Measurements from ENCODE around the gene MAP2K4. TPM values are rescaled to one million over a fixed set of nuclear protein-coding genes. Genes with fewer than 3 reads are reported as not detected.

The MAP2K4 gene
- total and polyA plus RNA-seq, 2 of the 13 experiments (the other 11 are each of a cell fraction or from before 2014, with no cell fraction given), result 21.5 to 35.6 TPM

DNA sequence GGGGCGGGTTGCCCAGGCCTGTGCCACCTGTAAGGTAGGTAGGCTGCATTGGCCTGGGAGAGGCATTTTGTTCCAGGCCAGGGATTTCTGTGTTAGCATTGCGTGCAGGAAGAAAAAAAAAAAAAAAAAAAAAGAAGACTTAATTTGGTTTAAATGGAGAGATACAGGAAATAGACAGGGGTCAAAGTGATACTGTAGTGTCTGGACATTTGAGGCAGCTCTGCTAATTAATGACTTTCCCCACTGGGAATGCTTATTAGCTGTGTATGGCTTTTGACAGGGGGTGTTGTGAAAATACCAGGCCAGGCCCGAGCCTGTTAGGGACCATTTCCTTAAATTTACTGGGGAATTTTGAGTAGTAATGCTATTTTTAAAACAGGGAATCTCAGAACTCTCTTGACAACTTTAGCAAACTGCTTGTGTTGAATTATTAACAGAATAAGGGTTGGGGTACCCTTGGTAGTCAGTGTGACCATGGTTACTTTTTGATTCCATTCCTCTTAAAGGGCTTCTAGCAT is 1.0 kb downstream of the MAP2K4 start:
- ATAC-seq (no peak), DNase-seq (ENCODE audit: low spot score) (no peak), FAIRE-seq (no peak)
- H3K27me3 ChIP-seq (ENCODE audit: control insufficient read depth in 1 of 2, insufficient read depth in 2 of 2, low read length in 2 of 2), result peaks cover 2 to 12% of the 10 kb centered on the region in 2 experiments; a peak in 4 of 5 replicates
- WGBS (ENCODE audit: low lambda C conversion rate), result under 1% methylated on average over 3 of the region's 3 CpGs
- no peak overlapping the region for H2AFZ ChIP-seq (ENCODE audit: low read length)
- POLR2A ChIA-PET, result interaction anchor here (0.6 to 4.1 kb wide), 2 partner anchors 10 to 25 kb away, joined by 3 to 112 read pairs; partner anchors contain the start of gene ZNF18
- BruUV-seq (replicated peaks), result no TSS peak
- peak overlapping the region; percentile 96 for H3K9ac ChIP-seq (ENCODE audit: insufficient read depth, low read depth, low read length)
- CTCF ChIA-PET (ENCODE audit: low intra/inter-chr PET ratio, low total read pairs), result no interaction called here
- H3K79me2 ChIP-seq (ENCODE audit: insufficient read depth, low read length), result peaks cover 54% of the 10 kb centered on the region
- H3K9me3 ChIP-seq (ENCODE audit: low read length), result no peaks in the 10 kb centered on the region
- in situ Hi-C loops (cut with HindIII; ENCODE audit: extremely low pct_ligation_motif_present, low pct_unique_long_range_greater_than_20kb), result no loop called here
- no peak for TF ChIP-seq ZFP82 (CRISPR knock-in tag; IDR thresholded peaks at IDR 0.05; ENCODE audit: borderline replicate concordance)
- TF ChIP-seq, protein P1, sequence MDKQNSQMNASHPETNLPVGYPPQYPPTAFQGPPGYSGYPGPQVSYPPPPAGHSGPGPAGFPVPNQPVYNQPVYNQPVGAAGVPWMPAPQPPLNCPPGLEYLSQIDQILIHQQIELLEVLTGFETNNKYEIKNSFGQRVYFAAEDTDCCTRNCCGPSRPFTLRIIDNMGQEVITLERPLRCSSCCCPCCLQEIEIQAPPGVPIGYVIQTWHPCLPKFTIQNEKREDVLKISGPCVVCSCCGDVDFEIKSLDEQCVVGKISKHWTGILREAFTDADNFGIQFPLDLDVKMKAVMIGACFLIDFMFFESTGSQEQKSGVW (CRISPR knock-in tag; IDR thresholded peaks at IDR 0.05; ENCODE audit: borderline replicate concordance), result no peak
- TF ChIP-seq, protein P2, sequence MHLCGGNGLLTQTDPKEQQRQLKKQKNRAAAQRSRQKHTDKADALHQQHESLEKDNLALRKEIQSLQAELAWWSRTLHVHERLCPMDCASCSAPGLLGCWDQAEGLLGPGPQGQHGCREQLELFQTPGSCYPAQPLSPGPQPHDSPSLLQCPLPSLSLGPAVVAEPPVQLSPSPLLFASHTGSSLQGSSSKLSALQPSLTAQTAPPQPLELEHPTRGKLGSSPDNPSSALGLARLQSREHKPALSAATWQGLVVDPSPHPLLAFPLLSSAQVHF (CRISPR knock-in tag; IDR thresholded peaks at IDR 0.05), result no peak
- TF ChIP-seq KAT7 (CRISPR knock-in tag; IDR thresholded peaks at IDR 0.05; ENCODE audit: borderline replicate concordance), result no peak
- TF ChIP-seq JUN (CRISPR knock-in tag; IDR thresholded peaks at IDR 0.05), result no peak
- TF ChIP-seq, protein P3, sequence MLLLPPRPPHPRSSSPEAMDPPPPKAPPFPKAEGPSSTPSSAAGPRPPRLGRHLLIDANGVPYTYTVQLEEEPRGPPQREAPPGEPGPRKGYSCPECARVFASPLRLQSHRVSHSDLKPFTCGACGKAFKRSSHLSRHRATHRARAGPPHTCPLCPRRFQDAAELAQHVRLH (CRISPR knock-in tag; IDR thresholded peaks at IDR 0.05; ENCODE audit: borderline replicate concordance, low read depth), result no peak
- TF ChIP-seq ISL2 (CRISPR knock-in tag; IDR thresholded peaks at IDR 0.05), result no peak
- TF ChIP-seq, protein P4, sequence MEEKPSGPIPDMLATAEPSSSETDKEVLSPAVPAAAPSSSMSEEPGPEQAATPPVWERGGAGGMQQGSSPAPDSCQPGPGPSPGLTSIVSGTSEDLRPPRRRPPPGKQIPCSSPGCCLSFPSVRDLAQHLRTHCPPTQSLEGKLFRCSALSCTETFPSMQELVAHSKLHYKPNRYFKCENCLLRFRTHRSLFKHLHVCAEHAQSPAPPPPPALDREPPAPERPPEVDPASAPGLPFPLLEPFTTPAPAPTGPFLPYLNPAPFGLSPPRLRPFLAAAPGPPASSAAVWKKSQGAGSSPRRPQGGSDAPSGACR (CRISPR knock-in tag; IDR thresholded peaks at IDR 0.05), result no peak
- TF ChIP-seq, protein P5, sequence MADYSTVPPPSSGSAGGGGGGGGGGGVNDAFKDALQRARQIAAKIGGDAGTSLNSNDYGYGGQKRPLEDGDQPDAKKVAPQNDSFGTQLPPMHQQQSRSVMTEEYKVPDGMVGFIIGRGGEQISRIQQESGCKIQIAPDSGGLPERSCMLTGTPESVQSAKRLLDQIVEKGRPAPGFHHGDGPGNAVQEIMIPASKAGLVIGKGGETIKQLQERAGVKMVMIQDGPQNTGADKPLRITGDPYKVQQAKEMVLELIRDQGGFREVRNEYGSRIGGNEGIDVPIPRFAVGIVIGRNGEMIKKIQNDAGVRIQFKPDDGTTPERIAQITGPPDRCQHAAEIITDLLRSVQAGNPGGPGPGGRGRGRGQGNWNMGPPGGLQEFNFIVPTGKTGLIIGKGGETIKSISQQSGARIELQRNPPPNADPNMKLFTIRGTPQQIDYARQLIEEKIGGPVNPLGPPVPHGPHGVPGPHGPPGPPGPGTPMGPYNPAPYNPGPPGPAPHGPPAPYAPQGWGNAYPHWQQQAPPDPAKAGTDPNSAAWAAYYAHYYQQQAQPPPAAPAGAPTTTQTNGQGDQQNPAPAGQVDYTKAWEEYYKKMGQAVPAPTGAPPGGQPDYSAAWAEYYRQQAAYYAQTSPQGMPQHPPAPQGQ (CRISPR knock-in tag; IDR thresholded peaks at IDR 0.05; ENCODE audit: borderline replicate concordance), result no peak
- TF ChIP-seq POLR2G (IDR thresholded peaks at IDR 0.05; ENCODE audit: low read depth, low read length), result no peak
- TF ChIP-seq, protein P6, sequence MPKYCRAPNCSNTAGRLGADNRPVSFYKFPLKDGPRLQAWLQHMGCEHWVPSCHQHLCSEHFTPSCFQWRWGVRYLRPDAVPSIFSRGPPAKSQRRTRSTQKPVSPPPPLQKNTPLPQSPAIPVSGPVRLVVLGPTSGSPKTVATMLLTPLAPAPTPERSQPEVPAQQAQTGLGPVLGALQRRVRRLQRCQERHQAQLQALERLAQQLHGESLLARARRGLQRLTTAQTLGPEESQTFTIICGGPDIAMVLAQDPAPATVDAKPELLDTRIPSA (CRISPR knock-in tag; IDR thresholded peaks at IDR 0.05; ENCODE audit: borderline replicate concordance), result no peak
- TF ChIP-seq ZSCAN29 (CRISPR knock-in tag; conservative IDR thresholded peaks at IDR 0.05), result no peak
- TF ChIP-seq HOXA9 (CRISPR knock-in tag; IDR thresholded peaks at IDR 0.05; ENCODE audit: borderline replicate concordance), result no peak
- TF ChIP-seq ZC3H4 (CRISPR knock-in tag; IDR thresholded peaks at IDR 0.05; ENCODE audit: borderline replicate concordance), result no peak
- TF ChIP-seq ZNF543 (CRISPR knock-in tag; IDR thresholded peaks at IDR 0.05), result no peak
- no peak for TF ChIP-seq POLR2AphosphoS2 (IDR thresholded peaks at IDR 0.05; ENCODE audit: low read depth, low read length)
- no peak for TF ChIP-seq ADNP (CRISPR knock-in tag; IDR thresholded peaks at IDR 0.05)
- TF ChIP-seq ZNF792 (CRISPR knock-in tag; IDR thresholded peaks at IDR 0.05), result no peak
- peaks cover 0 to 3% of the 10 kb centered on the region in 2 experiments; a peak in 1 of 5 replicates for H3K36me3 ChIP-seq (replicated peaks in 1 of 2; ENCODE audit: control insufficient read depth in 1 of 2, insufficient read depth in 2 of 2, low read length in 2 of 2)
- peaks cover 32% of the 10 kb centered on the region for H4K20me1 ChIP-seq (ENCODE audit: insufficient read depth, low read length)
- peak overlapping the region; percentile 66 to 84 (median 73) for H3K4me3 ChIP-seq (replicated peaks in 1 of 3; ENCODE audit: insufficient read depth in 1 of 3, low read depth in 2 of 3, low read length in 3 of 3)
- intact Hi-C loops (cut with micrococcal nuclease; ENCODE audit: unreplicated experiment), result loop anchor here (10.0 kb wide), 1 partner anchor 63 kb away; no protein-coding TSS in a partner anchor
- H3K4me1 ChIP-seq (ENCODE audit: insufficient read depth, low read length), result peaks cover 55% of the 10 kb centered on the region
- peak overlapping the region; percentile 78 for H3K4me2 ChIP-seq (ENCODE audit: low read depth, low read length)
- H3K27ac ChIP-seq (ENCODE audit: extremely low read length, insufficient read depth, low read length), result peak overlapping the region; percentile 85
